ENCODE data around the gene POLE3.
"Not testable (repeated sequence)": the region's sequence is repeated elsewhere in the genome, so short reads cannot be mapped to it uniquely, and the experiment has no call there.

POLE3 gene

GRCh38 chr9:113375057-113376023, 35.1 kb downstream of the POLE3 start:
- no peak for DNase-seq

GRCh38 chr9:113373676-113374392, 36.6 kb downstream of the POLE3 start:
- no peak for DNase-seq

GRCh38 chr9:113373256-113373655, 37.2 kb downstream of the POLE3 start:
- no peak for DNase-seq

GRCh38 chr9:113372059-113372458, 38.4 kb downstream of the POLE3 start:
- no peak for DNase-seq

GRCh38 chr9:113370806-113371325, 39.6 kb downstream of the POLE3 start:
- no peak for DNase-seq

- DNase-seq = no peak
Measured at GRCh38 chr9:113369855-113370140, 40.7 kb downstream of the POLE3 start.

GRCh38 chr9:113368982-113369854, 41.3 kb downstream of the POLE3 start:
- peak; percentile 99 for DNase-seq

GRCh38 chr9:113368348-113368981, 42.0 kb downstream of the POLE3 start:
- no peak for DNase-seq

- DNase-seq = not testable (repeated sequence)
Measured at GRCh38 chr9:113365652-113366051, 44.8 kb downstream of the POLE3 start.

- DNase-seq = peak; percentile 81
Measured at GRCh38 chr9:113364951-113365350, 45.5 kb downstream of the POLE3 start.

GRCh38 chr9:113363336-113363735, 47.1 kb downstream of the POLE3 start:
- no peak for DNase-seq

GRCh38 chr9:113361304-113362018, 49.0 kb downstream of the POLE3 start:
- DNase-seq = no peak

- DNase-seq = no peak
Measured at GRCh38 chr9:113360242-113360842, 50.1 kb downstream of the POLE3 start.

GRCh38 chr9:113359385-113359784, 51.1 kb downstream of the POLE3 start:
- DNase-seq = no peak
